Omental fat pad (tissue), 4 donors: ENCODE data around the gene PHACTR4. TPM values are rescaled to one million over a fixed set of nuclear protein-coding genes. Genes with fewer than 3 reads are reported as not detected.
"Not testable (repeated sequence)": the region's sequence is repeated elsewhere in the genome, so short reads cannot be mapped to it uniquely, and the experiment has no call there.

Experiments
- ATAC-seq: fragments of 150-250 bp; one replicate; pipeline ENCODE4 v1.9.1; 2016; ENCODE audit warnings: mild to moderate bottlenecking, moderate library complexity; ENCODE audit not compliant: low FRiP score
- DNase-seq: peaks from one replicate; pipeline ENCODE4 v3.0.0-alpha.2; 2019; ENCODE audit warnings: low spot score
- CTCF ChIP-seq, 3 donors: fragments of 450-650 bp; IDR thresholded peaks; one replicate each; pipeline ENCODE4 v1.5.1; 2016 to 2017; ENCODE audit warnings: antibody characterized with exemption in 3 of 3, mild to moderate bottlenecking in 3 of 3, moderate library complexity in 2 of 3
- total RNA-seq, 4 donors: library from RNA; depleted of rRNA; stranded (reverse); fragments of >200 nt; gene quantifications; one replicate each; pipeline ENCODE4 v1.1.0, GENCODE V29; 2016

The PHACTR4 gene
- total RNA-seq, 4 donors from 2014 or later = 13.1 to 22.1 (median 15.8) TPM

GRCh38 chr1:28507646-28508434 lies 138.3 kb downstream of the PHACTR4 start:
- no peak for TF ChIP-seq CTCF (IDR thresholded peaks at IDR 0.05)
- DNase-seq (no peak), ATAC-seq (no peak)

GRCh38 chr1:28508435-28508754 lies 138.9 kb downstream of the PHACTR4 start:
- ATAC-seq (no peak), DNase-seq (no peak)
- TF ChIP-seq CTCF (IDR thresholded peaks at IDR 0.05) = no peak

GRCh38 chr1:28509705-28510272 lies 140.2 kb downstream of the PHACTR4 start:
- TF ChIP-seq CTCF (IDR thresholded peaks at IDR 0.05) = no peak
- no peak for DNase-seq
- ATAC-seq = no peak

GRCh38 chr1:28510273-28510969 lies 140.9 kb downstream of the PHACTR4 start:
- DNase-seq (no peak), ATAC-seq (no peak)
- no peak for TF ChIP-seq CTCF (IDR thresholded peaks at IDR 0.05)

GRCh38 chr1:28510970-28511440 lies 141.5 kb downstream of the PHACTR4 start:
- ATAC-seq (no peak), DNase-seq (no peak)
- no peak for TF ChIP-seq CTCF (IDR thresholded peaks at IDR 0.05)

GRCh38 chr1:28512058-28512611 lies 142.6 kb downstream of the PHACTR4 start:
- TF ChIP-seq CTCF (IDR thresholded peaks at IDR 0.05) = no peak
- ATAC-seq (no peak), DNase-seq (no peak)

GRCh38 chr1:28514445-28514933 lies 144.9 kb downstream of the PHACTR4 start:
- not testable (repeated sequence) for DNase-seq, ATAC-seq
